AG08396 (cell line): ENCODE results near the gene SMCHD1.
"Not testable (repeated sequence)": the region's sequence is repeated elsewhere in the genome, so short reads cannot be mapped to it uniquely, and the experiment has no call there.

Experiments used
- DNase-seq: peaks from one replicate; pipeline ENCODE4 v3.0.0; 2012; ENCODE audit warnings: low spot score, mixed read lengths

The SMCHD1 gene

GRCh38 chr18:2657788-2658458, 2.4 kb downstream of the SMCHD1 start:
- DNase-seq, result peak; percentile 59

- not testable (repeated sequence) for DNase-seq
Observed at GRCh38 chr18:2660849-2661248, 5.3 kb downstream of the SMCHD1 start.

GRCh38 chr18:2662288-2662687, 6.8 kb downstream of the SMCHD1 start:
- DNase-seq, result not testable (repeated sequence)

- no peak for DNase-seq
Observed at GRCh38 chr18:2662990-2663389, 7.5 kb downstream of the SMCHD1 start.

GRCh38 chr18:2672410-2672809, 16.9 kb downstream of the SMCHD1 start:
- no peak for DNase-seq

GRCh38 chr18:2672872-2673271, 17.3 kb downstream of the SMCHD1 start:
- no peak for DNase-seq

- not testable (repeated sequence) for DNase-seq
Observed at GRCh38 chr18:2678933-2679332, 23.4 kb downstream of the SMCHD1 start.

- DNase-seq, result no peak
Observed at GRCh38 chr18:2680216-2680792, 24.8 kb downstream of the SMCHD1 start.

GRCh38 chr18:2681993-2682603, 26.6 kb downstream of the SMCHD1 start:
- DNase-seq, result no peak

GRCh38 chr18:2683055-2683454, 27.5 kb downstream of the SMCHD1 start:
- no peak for DNase-seq

GRCh38 chr18:2686349-2686968, 30.9 kb downstream of the SMCHD1 start:
- no peak for DNase-seq

GRCh38 chr18:2687390-2688001, 32.0 kb downstream of the SMCHD1 start:
- DNase-seq, result no peak

- DNase-seq, result no peak
Observed at GRCh38 chr18:2692508-2692907, 37.0 kb downstream of the SMCHD1 start.

- no peak for DNase-seq
Observed at GRCh38 chr18:2697184-2697583, 41.7 kb downstream of the SMCHD1 start.

GRCh38 chr18:2699001-2699400, 43.5 kb downstream of the SMCHD1 start:
- no peak for DNase-seq

- no peak for DNase-seq
Observed at GRCh38 chr18:2704541-2704940, 49.0 kb downstream of the SMCHD1 start.

GRCh38 chr18:2706903-2707302, 51.4 kb downstream of the SMCHD1 start:
- DNase-seq, result no peak

- DNase-seq, result no peak
Observed at GRCh38 chr18:2707551-2708168, 52.1 kb downstream of the SMCHD1 start.

GRCh38 chr18:2709316-2709715, 53.8 kb downstream of the SMCHD1 start:
- no peak for DNase-seq

GRCh38 chr18:2714140-2714539, 58.6 kb downstream of the SMCHD1 start:
- no peak for DNase-seq

GRCh38 chr18:2715990-2716389, 60.5 kb downstream of the SMCHD1 start:
- DNase-seq, result peak; percentile 29
